H7 (cell line): ENCODE measurements around the gene ZGPAT. TPM values are rescaled to one million over a fixed set of nuclear protein-coding genes. Genes with fewer than 3 reads are reported as not detected.

Experiments used
- DNase-seq: peaks from one replicate; pipeline ENCODE4 v3.0.0; 2012
- H3K27me3 ChIP-seq: 2 replicates; pipeline ENCODE4 v1.6.0; 2011; ENCODE audit warnings: mild to moderate bottlenecking, low read length; ENCODE audit not compliant: control insufficient read depth, insufficient read depth
- H3K36me3 ChIP-seq: replicated peaks from 2 replicates; pipeline ENCODE4 v1.5.1; 2011; ENCODE audit warnings: low read length; ENCODE audit not compliant: control insufficient read depth, insufficient read depth
- H3K4me3 ChIP-seq: 2 replicates; pipeline ENCODE4 v1.5.1; 2011; ENCODE audit warnings: low read depth, mild to moderate bottlenecking, control low read depth, low read length, moderate library complexity; ENCODE audit not compliant: insufficient read depth
- total RNA-seq: library from RNA; depleted of rRNA; stranded (reverse); fragments of >200 nt; shearing (Covaris generic); gene quantifications from 2 replicates; pipeline ENCODE4 v1.2.3, GENCODE V29; 2014

Gene ZGPAT
- total RNA-seq, 1 experiment from 2014 or later: 52.0 TPM

GRCh38 chr20:63754008-63754407 lies 46.2 kb downstream of the ZGPAT start:
- no peaks in the 10 kb centered on the region; the same call in 1 of the 2 replicates for H3K36me3 ChIP-seq
- H3K4me3 ChIP-seq: no peak overlapping the region
- H3K27me3 ChIP-seq: no peaks in the 10 kb centered on the region
- DNase-seq: peak; percentile 52

GRCh38 chr20:63755933-63756647 lies 48.3 kb downstream of the ZGPAT start:
- H3K27me3 ChIP-seq: no peaks in the 10 kb centered on the region
- no peak for DNase-seq
- no peaks in the 10 kb centered on the region for H3K36me3 ChIP-seq
- H3K4me3 ChIP-seq: no peak overlapping the region

DNA sequence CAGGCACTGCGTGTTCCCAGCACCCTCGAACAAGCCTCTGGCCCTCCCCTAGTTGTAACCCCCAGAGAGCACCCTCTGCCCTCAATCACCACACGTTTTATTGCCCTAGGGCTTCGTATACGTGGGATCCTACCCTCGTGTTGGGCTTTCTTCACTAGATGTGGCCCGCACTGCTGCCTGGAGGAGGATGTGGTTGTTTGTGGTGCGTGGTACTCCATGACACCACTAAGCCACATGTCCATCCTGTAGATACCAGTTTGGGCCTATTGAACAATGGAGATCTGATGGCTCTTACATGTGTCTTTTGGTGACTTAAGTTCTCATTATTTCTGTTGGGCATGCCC lies 48.8 kb downstream of the ZGPAT start:
- no peak overlapping the region for H3K4me3 ChIP-seq
- DNase-seq: no peak
- no peaks in the 10 kb centered on the region for H3K36me3 ChIP-seq
- H3K27me3 ChIP-seq: no peaks in the 10 kb centered on the region

DNA sequence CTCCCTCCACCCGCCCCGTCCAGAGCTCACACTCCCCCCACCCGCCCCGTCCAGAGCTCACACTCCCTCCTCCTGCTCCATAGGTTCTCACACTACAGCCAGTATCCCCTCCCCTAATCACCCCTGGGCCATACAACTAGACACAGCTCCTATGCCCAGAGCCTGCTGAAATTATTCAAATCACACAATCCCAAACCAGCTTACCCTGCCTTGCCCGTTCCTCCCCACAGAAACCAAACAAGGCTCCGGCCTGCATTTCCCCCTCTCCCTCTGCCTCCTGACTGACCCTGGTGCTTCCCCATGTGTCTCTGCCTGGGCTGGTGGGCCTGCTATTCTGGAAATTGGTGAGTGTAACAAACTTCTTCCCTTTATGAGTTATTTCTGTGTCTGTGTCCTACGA lies 50.3 kb downstream of the ZGPAT start:
- peak; percentile 26 for DNase-seq
- H3K27me3 ChIP-seq: no peaks in the 10 kb centered on the region
- peaks cover 2% of the 10 kb centered on the region; the same call in 1 of the 2 replicates for H3K36me3 ChIP-seq
- H3K4me3 ChIP-seq: no peak overlapping the region

DNA sequence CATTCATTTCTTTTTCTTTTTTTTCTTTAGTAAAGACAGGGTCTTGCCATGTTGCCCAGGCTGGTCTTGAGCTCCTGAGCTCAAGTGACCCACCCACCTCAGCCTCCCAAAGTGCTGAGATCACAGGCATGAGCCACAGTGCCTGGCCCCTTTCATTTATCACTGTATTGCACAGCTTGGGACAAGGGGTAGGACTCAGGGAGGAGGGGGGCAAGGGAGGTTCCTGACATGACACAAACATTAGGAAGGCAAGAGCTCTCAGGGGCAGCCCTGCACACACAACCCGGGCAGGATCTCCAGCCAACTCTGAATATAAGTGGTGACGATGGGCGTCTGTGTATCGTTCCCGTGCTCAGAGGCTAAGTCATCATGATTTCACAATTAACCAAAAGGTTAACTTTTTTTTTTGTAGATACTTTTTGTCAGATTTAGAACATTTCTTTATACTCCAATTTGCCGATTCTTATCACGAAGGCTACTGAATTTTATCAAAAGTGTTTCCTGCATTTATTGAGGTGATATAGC lies 51.6 kb downstream of the ZGPAT start:
- H3K36me3 ChIP-seq: peaks cover 2% of the 10 kb centered on the region; the same call in 1 of the 2 replicates
- peak; percentile 12 for DNase-seq
- no peaks in the 10 kb centered on the region for H3K27me3 ChIP-seq
- no peak overlapping the region for H3K4me3 ChIP-seq

DNA sequence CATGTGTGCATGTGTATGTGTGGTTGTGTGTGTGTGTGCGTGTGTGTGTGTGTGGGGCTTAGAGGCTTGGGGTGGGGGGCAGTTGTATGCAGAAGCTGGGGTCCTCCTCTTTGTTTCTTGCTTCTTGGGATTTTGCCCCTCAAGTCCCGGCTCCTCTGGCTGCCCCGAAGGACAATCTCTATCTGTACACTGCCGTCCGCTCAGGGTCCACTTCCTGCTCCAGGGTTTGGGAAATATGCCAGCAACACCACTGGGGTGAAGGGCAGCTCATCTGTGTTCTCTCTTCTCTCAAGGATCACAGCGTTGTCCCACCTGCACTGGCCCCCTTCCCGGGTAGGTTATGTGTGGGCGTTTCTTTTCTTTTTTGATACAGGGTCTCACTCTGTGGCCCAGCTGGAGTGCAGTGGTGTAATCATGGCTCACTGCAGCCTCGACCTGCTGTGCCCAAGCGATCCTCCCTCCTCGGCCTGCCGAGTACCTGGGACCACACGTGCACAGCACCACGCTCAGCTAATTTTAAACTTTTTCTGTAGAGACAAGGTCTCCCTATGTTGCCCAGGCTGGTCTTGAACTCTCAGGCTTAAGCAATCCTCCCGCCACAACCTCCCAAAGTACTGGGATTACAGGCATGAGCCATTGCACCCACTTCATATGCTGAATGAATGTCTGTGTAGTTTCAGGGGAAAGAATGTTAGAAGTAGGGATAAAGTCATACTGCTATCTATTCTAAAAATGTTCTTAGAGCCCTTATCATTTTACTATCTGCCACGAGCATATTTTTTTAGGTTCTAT lies 57.4 kb downstream of the ZGPAT start:
- Histone ChIP-seq H3K4me3 (no peak overlapping the region), H3K36me3 (peaks cover 2% of the 10 kb centered on the region), H3K27me3 (no peaks in the 10 kb centered on the region)
- no peak for DNase-seq

DNA sequence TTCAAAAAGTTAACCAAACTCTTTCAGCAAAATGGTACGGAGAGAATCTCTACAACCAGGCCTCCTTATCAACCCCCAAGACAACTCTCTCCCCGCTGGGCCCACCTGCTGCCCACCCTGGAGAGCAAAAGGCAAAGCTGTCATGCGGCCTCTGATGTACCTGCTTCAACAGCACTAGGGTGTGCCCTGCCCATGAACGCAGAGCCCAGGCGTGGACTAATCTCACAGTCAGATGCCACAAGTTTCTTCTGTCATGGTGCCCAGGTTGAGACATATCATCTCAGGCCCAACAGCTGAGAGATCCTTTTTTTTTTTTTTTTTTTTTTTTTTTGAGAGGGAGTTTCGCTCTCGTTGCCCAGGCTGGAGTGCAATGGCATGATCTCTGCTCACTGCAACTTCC lies 58.1 kb downstream of the ZGPAT start:
- H3K27me3 ChIP-seq: no peaks in the 10 kb centered on the region
- DNase-seq: no peak
- H3K36me3 ChIP-seq: peaks cover 2% of the 10 kb centered on the region

GRCh38 chr20:63766695-63767426 lies 59.0 kb downstream of the ZGPAT start:
- no peak overlapping the region for H3K4me3 ChIP-seq
- no peaks in the 10 kb centered on the region for H3K27me3 ChIP-seq
- peak; percentile 55 for DNase-seq
- H3K36me3 ChIP-seq: peaks cover 2% of the 10 kb centered on the region

More for the DNA sequence above, 58.1 kb downstream of the ZGPAT start:
- no peak overlapping the region for H3K4me3 ChIP-seq

DNA sequence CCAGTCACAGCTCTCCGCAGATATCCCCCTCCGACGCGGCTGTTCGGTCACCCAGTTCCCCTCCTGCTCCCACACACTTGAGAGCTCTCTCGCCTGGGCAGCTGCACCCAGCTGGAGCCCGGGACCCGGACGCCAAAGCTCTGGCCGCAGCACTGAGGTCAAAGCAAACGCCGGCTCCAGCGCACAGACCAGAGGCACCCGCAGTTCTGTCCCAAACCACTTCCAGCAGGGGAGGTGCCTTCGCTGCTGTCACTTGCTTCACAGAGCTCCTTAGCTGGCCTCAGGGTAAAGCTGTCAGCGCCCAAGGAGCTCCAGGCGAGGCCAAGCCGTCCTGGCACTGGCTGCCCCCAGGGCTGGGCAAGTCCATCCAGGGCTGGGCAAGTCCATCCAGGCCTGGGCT lies 59.6 kb downstream of the ZGPAT start:
- no peak overlapping the region for H3K4me3 ChIP-seq
- H3K36me3 ChIP-seq: no peaks in the 10 kb centered on the region; the same call in none of the 2 replicates
- no peaks in the 10 kb centered on the region for H3K27me3 ChIP-seq
- peak; percentile 50 for DNase-seq

- no peak overlapping the region for H3K4me3 ChIP-seq
- no peaks in the 10 kb centered on the region for H3K27me3 ChIP-seq
- no peaks in the 10 kb centered on the region; the same call in none of the 2 replicates for H3K36me3 ChIP-seq
- no peak for DNase-seq
These were observed 60.0 kb downstream of the ZGPAT start for GRCh38 chr20:63767886-63768285.

DNA sequence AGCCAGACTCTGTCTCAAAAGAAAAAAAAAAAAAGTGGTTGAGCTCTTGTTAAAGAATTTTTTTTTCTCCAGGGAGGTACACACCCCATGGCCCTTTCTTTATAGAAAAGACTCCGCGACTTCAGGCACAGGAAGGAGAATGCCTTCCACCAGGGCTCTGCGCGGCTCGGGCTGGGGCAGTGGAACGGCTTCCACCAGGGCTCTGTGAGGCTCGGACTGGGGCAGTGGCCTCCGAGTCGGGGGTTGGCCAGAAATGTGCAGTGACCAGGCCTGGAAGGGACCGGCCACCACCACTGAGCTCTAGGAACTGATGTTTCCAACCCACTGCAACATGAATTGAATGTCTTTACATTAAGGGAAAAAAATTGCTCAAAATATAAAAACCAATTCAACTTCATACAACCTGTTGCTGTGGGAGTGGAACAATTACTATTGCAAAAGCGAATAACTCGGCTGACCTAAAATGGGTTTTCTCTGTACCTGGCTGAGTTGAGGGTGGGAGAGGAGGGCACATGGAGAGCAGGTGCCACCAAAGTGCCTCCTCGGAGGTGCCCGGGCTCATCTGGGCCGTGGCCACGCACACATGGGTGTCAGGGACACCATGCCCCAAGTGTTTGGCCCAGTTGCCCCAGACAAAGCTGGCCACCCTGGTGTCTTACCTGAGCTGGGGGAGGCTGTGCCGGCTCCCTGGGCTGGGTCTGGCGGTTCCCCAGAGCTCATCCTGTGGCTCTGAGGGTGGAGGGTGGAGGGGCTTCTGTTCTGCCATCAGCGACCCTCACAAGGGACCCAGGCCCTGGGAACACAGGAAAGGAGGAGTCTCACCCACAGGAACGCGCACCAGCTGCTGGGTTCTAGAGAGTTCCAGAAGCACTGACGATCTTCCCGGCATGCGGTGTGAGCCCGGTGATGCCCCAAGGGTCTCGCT lies 61.0 kb downstream of the ZGPAT start:
- Histone ChIP-seq H3K27me3 (no peaks in the 10 kb centered on the region), H3K4me3 (no peak overlapping the region), H3K36me3 (no peaks in the 10 kb centered on the region; the same call in none of the 2 replicates)
- peak; percentile 46 for DNase-seq

- H3K27me3 ChIP-seq: no peaks in the 10 kb centered on the region
- no peaks in the 10 kb centered on the region; the same call in none of the 2 replicates for H3K36me3 ChIP-seq
- H3K4me3 ChIP-seq: no peak overlapping the region
- DNase-seq: peak; percentile 52
These were observed 62.1 kb downstream of the ZGPAT start for GRCh38 chr20:63769891-63770474.

GRCh38 chr20:63771046-63771707 lies 63.3 kb downstream of the ZGPAT start:
- peak; percentile 59 for DNase-seq
- no peaks in the 10 kb centered on the region; the same call in none of the 2 replicates for H3K36me3 ChIP-seq
- no peaks in the 10 kb centered on the region for H3K27me3 ChIP-seq
- no peak overlapping the region for H3K4me3 ChIP-seq
